HCEC 1CT (cell line): ENCODE measurements around the gene FNDC3B.

Source experiments
- DNase-seq: peaks from one replicate; pipeline ENCODE4 v3.0.0-alpha.2; 2017

The FNDC3B gene

DNA sequence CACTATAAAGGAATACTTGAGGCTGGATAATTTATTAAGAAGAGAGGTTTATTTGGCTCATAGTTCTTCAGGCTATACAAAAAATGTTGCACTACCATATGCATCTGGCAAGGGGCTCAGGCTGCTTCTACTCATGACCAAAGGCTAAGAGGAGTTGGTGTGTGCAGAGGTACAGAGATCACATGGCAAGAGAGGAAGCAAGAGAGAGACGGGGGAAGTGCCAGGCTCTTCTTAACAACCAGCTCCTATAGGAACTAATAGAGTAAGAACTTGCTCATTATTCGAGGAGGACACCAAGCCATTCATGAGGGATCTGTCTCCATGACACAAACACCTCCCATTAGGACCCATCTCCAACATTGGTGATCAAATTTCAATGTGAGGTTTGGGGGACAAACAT lies 6.0 kb upstream of the FNDC3B start:
- no peak for DNase-seq

DNA sequence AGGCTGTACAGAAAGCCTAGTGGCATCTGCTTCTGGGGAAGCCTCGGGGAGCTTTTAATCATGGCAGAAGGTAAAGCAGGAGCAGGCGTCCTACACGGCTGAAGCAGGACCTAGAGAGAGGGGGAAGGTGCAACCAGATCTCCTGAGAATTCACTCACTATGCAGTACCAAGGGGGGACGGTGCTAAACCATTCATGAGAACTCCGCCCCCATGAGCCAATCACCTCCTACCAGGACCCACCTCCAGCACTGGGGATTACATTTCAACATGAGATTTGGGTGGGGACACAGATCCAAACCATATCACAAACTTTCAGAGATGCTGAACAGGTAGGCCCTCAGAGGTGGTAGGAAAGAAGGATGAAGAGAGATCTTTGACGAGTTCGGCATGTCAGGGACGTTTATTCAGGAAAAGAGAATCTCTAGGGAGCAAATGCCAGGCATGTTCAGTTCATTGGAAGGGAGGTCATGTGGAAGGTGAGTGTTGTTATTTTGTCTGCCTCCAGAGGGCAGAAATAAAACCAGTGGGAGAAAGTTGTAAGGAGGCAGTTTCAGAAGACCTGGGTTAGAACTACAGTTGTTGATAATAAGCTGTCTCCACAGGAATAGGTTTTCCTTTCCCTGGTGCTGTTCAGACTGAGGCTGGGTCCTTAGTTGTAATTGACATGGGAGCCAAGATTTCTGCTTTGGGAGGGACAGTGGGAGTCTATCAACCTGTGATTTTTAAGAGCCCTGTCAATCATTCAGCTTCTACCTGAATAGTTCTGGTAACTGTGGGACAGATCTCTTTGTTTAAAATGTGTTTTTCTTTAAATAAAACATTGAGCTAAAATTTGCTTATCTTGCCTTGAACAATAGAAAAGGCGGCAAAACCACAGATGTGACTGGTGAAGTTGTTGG lies 4.3 kb upstream of the FNDC3B start:
- peak; percentile 46 for DNase-seq

DNA sequence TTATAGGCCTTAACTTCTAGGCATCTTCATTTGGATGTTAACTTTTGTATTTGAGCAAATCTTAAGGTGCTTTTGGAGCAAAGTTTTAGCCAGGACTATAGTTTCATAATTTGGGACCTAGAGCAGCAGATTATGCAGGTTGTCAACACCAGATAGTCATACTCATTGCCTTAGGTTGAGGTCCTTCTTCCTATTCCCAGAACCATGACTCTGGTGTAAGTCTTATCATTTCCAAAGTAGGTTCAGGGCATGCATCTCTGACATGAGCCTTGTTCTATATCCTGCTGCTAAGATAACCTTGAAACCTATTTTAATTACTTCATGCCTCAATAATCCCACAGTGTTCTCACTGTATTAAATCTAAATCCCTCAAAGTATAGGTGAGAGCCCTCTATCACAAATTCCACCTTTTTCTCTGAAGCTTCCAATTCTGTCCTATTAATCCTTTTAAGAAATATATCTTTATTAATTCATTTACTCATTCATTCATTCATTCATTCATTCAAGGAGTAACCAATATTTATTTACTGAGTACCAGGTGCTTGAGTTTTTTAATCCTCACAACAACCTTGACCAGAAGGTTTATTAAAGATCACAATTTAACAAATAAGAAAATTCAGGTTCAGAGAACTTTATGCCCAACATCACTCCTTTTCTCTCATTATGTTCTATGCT lies 2.7 kb upstream of the FNDC3B start:
- DNase-seq, result no peak

DNA sequence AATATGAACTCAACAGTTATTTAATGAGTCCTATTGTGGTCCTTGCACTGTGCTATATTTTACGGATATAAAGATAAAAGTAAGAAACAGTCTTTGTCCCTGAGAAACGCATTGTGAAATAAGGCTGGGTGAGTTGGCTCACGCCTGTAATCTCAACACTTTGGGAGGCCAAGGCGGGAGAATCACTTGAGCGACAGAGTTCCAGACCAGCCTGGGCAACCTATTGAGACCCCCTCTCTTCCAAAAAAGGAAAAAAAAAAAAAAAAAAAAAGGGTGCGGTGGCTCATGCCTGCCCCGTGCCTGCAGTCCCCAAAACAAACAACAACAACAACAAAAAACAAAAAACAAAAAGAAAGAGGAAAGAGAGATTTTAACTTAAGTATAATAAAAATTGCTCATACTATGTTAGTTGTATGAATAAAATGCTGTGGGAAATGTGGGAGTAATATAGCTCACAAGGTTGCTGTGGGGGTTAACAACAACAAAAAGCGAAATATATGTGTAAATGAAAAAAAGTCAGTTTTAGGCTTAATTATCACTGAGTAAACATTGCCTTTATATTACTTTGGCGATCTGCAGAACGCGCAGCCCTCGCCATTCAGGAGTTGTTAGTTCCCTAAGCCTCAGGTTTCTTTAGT lies 461 bp upstream of the FNDC3B start:
- peak; percentile 25 for DNase-seq

DNA sequence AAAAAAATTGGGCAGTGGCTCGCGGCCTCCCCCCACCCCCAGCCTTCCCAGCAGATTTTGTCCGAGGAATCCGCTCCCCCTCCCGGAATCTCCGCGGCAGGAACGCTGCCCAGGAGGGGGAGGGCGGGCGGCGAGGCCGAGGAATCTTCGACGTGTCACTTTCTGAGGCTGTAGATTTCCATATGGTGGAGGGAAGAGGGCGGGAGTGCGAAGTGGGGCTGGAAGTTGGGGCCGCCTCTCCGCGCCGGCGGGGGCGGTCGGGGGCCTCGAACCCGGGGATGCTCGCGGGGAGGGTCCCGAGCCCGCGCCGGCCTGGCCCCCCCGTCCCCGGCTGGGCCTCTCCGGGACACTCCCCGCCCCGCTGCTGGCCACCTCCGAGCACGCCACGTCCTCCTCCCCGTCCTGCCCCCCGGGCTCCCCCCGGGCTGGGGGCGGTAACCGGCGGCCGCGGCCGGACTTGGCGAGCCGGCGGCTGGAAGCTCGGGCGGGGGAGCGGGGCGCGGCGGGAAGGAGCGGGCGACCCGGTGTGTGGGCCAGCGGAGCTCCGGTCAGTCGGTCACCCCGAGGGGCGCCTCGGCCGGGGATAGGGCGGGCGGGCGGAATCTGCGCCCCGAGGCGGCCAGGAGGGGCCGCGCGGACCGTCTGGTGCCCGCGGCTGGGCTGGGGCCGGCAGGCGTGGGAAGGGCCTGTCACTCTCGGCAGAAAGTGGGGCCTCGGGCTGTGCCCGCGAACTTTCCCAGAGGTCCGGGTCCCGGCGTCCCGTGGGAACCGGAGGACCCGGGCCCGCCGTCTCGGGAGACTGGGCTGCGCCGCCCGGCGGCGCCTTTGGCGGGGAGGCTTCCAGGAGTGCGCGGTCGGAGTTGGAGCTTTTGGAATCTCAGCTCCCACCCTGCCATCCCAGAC lies 951 bp downstream of the FNDC3B start:
- peak; percentile 79 for DNase-seq

DNA sequence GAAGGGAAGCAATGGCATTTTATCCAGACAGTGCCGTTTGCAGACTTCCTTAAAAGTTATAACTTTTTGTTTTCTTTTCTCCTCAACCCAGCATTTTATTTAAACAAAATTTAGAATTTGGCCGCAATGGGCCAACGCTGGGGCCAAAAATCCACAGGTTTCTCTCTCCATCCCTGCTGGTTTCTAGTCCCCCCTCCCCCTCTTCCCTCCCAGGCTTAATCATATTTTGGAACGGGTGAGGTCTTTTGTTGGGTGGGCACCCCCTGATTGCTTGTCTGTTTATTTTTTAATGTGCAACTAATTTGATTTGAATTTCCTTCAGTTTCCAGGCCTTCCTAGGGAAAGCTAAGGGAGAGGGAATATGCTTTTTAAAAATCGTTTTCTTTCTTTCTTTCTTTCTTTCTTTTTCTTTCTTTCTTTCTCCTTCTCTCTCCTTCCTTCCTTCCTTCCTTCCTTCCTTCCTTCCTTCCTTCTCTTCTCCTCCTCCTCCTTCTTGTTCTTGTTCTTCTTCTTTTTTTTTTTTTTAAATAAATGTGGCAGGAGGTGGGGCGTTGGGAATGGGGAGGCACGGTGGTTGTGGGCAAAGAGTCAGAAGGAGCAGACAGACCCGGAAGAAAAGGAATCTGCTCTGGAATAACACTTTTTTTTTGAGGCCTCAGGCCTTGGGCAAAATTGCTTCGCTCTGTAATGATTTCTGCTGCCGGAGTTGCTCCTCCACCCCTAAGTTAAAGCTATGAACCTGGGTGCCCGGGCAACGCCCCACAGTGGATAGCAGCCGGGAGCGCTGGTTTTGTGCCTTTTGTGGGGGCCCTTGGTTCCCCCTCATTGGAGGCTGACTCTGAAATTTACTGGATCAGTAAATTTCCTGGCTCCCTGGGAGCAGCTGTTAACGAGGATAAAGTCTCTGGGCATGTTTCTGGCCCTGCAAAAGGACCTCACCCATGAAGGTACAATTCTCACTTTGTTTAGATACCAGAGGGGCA lies 1.9 kb downstream of the FNDC3B start:
- peak; percentile 41 for DNase-seq

DNA sequence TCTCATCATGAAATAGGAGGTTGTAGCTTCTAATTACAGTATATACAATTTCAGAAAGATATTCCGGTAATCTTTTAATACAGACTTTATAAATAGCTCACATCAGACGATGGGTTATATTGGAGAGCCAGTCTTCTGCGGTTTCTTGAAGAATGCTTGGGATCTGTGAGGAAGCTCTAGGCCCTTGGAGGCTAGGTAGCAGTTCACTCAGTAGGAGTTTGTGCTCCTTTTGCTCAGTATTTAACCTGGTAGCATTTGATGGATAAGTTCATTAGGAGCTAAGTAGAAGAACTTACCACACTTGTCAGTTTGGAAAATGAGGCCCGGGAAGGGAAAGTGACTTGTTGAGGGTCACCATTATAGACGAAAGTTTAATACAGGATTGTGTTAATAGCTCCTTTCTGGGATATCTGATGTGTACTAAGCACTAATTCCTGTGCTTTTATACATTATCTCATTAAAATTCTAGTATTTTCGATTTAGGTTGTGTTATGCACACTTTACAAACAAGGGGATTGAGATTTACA lies 2.8 kb downstream of the FNDC3B start:
- DNase-seq, result no peak

DNA sequence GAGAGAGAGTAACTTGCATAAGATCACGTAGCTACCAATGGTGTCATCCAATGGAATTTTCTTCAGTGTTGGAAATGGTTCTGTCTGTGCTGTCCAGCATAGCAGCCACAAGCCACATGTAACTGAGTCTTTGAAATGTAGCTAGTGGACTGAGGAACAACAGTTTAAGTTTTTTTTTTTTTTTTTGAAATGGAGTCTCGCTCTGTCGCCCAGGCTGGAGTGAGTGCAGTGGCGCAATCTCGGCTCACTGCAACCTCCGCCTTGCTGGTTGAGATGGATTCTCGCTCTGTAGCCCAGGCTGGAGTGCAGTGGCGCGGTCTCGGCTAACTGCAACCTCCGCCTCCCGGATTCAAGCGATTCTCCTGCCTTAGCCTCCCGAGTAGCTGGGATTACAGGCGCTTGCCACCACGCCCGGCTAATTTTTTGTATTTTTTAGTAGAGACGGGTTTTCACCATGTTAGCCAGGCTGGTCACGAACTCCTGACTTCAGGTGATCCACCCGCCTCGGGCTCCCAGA lies 3.3 kb downstream of the FNDC3B start:
- DNase-seq, result peak; percentile 43

DNA sequence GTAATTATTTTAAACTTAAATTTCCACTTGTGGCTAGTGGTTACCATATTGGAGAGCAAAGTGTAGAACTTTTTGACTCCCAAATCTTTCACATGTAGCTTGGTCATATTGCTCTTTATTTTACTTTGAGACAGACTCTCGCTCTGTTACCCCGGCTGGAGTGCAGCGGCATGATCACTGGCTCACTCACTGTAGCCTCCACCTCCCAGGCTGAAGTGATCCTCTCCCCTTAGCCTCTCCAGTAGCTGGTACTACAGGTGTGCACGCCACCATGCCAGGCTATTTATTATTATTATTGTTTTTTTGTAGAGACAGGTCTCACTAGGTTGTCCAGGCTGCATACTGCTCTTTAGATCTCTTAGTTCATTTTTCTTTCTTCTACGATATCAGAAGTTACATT lies 3.9 kb downstream of the FNDC3B start:
- no peak for DNase-seq

DNA sequence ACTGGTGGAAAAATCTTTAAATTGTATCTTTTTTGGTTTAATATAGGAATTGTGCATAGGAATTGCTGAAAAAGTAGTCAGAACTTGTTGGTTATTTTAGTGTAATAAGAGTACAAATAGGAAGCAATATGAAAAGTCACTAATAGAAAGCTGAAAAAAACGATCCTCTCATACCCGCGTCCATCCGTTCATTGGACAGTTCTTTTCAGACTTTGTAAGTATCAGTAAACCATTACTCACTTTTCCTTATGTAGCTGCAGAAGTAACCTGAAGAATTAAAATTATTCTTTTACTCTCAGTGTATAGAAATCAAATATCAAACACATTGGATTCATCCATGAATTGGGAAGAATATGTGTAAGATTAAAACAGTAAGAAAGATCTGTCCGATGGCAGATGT lies 4.4 kb downstream of the FNDC3B start:
- no peak for DNase-seq

DNA sequence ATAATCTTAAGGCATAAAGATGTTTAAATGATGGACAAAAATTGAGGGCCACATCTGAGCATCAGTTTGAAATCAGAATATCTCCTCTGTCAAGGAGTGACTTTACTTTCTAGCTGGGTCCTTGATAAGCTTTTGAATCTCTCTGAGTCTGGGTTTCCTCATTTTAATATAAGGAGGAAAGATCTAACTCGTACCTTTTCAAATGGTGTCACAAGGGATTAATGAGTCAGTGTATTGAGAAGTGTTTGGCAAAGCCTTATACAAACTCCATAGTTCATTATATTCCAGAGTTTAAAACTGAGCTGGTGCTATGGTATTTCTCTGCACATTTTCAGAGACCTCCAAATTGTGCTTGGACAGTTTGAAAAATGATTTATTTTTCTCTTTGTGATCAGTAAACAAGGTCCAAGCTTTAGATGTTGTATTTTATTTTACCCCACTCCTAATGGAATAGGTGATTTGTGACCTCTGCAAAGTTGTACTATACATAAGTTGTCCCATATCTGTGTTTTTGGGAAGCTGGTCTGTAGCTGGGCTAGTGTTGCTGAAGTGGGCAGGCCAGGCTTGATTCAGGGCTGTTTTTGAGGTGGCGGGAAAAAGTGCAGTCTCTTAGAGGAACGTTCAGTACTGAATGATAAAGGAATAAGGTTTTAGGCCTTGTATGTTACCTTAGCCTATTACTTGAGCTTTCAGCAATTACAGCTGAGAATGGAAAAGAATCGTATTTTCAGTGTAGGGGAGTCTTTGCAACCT lies 5.6 kb downstream of the FNDC3B start:
- no peak for DNase-seq

DNA sequence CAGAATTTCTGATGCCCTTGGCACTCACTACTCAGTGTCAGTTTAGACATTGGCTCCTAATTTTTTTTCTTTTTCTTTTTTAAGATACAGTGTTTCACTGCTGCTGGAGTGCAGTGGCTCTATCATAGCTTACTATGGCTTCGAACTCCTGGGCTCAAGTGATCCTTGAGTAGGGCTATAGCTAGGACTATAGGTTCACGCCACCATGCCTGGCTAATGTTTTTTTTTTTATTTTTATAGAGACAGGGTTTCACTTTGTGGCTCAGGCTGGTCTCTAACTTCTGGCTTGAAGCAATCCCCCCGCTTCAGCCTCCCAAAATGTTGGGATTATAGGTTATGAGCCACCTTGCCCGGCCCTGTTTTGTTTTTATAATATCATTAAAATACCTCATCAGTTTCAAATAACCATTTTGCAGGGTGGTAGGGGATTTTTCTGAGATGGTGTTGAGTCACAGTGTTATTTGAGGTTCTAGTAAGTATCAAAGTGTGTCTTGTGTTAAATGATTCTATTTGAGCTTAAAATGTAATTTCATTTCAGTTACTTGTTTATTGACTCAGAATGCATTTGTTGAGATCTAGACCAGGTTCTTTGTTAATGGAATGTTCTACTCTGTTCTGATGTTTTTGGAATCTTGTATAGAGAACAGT lies 7.0 kb downstream of the FNDC3B start:
- no peak for DNase-seq

DNA sequence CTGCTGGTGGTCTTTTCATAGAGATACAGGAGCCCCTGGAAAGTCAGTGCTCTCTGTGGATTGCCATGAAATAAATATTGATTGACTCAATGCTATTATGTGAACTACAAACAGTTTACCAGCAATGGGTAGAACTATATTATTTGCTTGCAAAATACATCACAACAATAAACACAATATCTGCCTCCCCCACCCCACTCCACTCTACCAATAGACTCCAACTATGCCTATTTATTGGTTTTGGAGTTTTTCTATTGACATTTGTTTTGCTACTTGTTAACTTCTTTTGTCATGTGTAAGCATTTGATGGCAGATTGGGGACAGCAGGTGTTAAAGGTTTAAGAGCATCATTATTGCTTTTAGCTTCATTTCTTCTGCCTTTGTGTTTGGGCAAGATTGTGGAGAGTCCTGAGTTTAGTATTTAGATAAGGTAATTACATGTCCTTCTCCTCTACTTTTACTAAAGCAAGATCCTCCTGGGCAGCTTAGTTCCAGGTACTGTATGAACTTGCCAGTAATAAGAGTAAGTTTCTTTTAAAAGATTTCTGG lies 8.3 kb downstream of the FNDC3B start:
- DNase-seq, result no peak

DNA sequence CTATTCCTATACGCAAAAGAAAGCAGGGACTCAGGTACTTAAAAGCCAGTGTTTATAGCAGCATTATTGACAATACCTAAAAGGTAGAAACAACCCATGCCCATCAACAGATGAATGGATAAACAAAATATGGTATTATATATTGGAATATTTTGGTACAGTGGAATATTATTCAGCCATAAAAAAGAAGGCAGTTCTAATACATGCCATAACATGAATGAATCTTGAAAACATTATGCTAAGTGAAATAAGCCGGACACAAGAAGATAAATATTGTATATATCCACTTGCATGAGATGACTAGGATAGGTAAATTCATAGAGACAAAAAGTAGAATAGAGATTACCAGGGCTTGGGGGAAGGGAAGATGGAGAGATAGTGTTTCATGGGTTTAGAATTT lies 9.2 kb downstream of the FNDC3B start:
- no peak for DNase-seq

DNA sequence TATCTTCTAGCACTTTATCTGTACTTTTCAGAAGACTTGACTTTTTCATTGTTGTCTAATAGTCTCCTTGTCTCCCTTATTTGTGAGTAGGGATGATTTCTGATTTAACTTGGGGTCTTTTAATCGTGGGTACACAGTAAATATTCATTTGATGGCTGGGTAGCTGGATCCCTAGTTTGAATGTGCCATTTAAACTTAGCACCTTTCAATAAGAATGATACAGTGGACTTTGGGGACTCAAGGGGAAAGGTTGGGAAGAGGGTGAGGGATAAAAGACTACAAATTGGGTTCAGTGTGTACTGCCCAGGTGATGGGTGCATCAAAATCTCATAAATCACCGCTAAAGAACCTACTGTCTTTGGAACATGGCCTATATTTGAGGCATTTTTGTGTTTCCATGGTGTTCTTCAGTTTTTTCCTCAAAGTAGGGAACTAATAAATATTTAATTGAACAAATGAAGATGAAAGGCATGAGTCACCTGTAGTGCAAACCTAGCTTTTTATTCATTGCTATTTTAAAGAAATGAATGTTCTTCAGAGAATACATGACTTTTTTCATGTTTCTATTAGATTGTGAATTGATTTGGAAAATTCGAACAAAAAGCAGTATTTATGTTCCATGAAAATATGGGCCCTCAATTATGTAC lies 12.1 kb downstream of the FNDC3B start:
- DNase-seq, result no peak

DNA sequence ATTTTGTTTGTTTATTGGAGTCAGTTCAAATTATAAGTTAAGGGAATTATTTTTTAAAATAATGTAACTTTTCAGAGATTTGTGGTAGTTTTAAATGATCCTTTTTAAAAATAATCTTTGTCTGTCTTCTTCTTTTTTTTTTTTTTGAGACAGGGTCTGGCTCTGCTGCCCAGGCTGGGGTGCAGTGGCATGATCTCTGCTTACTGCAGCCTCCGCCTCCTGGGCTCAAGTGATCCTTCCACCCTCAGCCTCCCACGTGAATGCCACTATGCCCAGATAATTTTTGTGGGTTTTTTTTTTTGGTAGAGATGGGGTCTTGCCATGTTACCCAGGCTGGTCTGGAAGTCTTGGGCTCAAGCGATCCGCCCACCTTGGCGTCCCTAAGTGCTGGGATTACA lies 12.6 kb downstream of the FNDC3B start:
- no peak for DNase-seq

DNA sequence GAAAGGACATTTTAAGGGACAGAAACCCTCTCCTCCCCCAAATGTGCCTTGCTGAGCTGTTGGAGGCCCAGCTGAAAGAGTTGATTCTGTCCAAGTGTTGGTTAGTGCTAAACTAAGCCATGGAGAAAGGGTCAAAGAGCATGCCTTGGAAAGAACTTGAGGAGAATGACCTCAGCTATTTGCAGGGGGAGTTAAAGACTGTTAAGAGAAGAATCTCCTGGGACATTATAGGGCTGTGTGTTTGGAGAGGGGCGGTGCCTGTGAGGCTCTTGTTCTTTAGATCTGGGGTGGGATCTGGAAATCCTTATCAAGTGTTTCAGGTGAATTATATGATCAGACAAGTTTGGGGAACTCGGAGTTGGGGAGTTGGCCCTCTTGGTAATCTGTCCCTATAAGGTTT lies 13.0 kb downstream of the FNDC3B start:
- DNase-seq, result no peak

DNA sequence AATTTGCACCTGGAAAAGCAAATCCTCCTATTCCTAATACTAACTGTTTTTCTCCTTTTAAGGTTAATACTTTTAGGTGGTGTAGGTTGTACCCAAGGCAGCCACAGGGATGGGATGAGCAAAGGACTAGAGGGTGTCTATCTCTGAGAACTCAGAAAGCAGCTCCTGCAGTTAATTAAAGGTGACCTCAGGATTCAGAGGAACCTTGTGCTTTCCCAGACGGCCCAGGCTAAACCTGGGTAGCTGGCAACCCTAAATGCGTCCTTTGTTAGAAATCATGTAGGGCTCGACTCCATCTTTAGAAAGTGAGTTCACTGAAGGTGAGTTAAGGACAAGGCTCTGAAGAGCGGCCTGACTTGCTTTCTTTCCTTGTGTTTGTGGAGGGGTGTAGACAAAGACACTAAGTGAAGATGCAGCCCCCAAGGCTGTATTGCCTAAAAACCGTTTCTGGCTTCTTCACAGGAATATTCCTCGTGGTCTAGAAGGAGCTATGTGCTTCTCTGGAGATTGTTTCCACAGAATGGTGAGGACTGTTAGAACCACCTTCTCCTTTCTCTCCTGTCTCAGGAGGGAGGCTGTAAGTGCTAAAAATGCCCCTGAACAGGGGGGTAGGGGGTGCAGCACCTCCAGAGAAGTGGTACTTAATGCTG lies 14.9 kb downstream of the FNDC3B start:
- DNase-seq, result no peak
